GM03348 (cell line): ENCODE measurements around the gene DAZAP1.

Experiments used
- DNase-seq: peaks from one replicate; pipeline ENCODE4 v3.0.0; 2012; ENCODE audit warnings: low spot score

DAZAP1 gene

GRCh38 chr19:1445185-1445931, 38.0 kb downstream of the DAZAP1 start:
- DNase-seq: peak; percentile 95

DNA sequence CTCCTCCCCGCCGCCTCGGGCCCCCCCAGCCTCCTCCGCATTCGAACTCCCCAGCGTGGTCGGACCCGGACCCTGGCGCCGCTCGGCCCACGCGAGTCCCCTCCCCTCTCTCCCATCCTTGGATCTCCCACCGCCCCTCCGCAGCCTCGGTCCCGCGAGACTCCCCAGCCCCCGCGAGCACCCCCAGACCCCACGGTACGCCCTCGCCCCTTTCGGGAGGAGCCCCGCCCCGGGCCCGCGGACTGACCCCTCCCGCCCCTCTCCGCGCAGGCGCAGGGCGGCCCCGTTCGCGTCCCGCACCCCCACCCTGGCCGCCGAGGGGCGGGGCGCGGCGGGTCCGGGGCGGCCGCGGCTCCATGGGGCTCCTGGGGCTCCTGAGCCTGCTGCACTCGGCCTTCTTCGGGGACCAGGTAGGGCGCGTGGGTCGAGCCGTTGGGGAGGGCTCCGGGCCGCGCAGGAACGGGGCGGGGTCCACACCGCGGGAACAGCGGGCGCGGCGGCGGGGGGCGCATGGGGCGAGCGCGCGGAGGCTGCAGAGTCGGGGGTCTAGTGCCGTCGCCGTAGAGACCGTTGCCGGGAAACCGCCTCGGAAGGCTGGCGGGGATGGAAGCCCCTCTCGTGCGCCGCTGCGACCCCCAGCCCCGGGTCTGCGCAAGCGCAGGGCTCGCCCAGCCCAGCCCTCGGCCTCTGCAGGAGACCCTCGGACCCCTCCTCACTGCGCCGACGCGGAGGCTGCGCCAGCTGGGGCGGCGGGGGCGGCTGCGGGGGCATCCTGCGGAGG, 38.7 kb downstream of the DAZAP1 start:
- peak; percentile 80 for DNase-seq

DNA sequence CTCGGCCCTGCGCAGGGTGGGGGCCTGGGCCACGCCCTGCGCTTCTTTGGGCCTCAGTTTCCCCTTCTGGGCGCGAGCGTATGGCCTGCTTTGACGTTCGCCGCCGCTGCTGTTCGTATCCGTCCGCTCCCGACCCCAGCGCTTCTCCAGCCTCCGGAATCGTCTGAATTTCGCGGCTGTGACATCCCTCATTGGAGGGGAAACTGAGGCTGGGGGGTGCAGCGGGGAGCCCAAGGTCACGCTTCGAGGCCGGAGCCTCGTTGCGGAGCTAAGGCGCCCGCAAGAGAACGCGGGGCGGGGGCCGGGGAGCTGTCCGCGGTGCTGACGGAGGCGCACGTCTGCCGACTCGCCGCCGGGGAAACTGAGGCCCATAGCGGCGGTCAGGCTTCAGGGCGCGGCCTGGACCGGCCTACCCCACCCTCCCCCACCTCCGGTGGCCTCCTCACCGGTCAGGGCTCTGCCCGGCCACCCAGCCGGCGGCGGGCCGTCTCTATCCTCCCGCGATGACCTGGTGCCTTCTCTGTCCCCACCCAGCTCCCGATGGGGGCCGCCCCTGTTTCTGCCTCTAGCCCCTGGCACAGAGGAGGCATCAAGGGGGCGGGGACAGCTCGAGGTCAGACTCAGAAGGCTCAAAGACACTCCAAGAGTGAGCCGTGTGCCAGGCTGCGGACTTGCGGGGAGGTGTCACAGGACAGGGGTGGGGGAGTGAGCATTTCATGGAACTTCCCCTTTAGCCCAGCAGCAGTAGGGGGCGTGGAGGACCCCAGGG, 39.5 kb downstream of the DAZAP1 start:
- peak; percentile 36 for DNase-seq

DNA sequence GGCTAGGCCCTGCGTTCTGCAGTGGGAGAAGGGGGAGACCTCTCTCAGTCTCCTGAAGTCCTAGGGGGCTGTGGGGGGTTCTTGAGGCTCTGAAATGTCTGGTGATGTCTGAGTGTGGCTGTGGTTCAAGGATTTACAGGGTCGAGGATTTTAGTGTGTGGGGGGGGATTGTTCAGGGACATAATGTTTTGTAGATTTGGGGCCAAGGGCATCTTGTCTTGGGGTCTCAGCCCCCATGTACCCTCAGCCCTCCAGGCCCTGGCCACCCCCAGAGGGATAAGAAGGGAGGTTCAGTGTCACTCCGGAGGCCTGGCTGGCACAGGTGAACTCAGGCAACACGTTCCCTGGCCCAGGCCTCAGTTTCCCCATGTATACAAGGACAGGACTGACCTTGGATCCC, 40.1 kb downstream of the DAZAP1 start:
- no peak for DNase-seq

- no peak for DNase-seq
These were observed 40.6 kb downstream of the DAZAP1 start for GRCh38 chr19:1447944-1448343.

- DNase-seq: peak; percentile 94
These were observed 42.4 kb downstream of the DAZAP1 start, which contains the start of gene APC2 for GRCh38 chr19:1449467-1450442. Gene APC2, plus strand, starts transcription at chr19:1450121. Its CDS starts 2,881 bp downstream, at chr19:1453002.

- DNase-seq: no peak
These were observed 43.6 kb downstream of the DAZAP1 start for GRCh38 chr19:1450735-1451731.

DNA sequence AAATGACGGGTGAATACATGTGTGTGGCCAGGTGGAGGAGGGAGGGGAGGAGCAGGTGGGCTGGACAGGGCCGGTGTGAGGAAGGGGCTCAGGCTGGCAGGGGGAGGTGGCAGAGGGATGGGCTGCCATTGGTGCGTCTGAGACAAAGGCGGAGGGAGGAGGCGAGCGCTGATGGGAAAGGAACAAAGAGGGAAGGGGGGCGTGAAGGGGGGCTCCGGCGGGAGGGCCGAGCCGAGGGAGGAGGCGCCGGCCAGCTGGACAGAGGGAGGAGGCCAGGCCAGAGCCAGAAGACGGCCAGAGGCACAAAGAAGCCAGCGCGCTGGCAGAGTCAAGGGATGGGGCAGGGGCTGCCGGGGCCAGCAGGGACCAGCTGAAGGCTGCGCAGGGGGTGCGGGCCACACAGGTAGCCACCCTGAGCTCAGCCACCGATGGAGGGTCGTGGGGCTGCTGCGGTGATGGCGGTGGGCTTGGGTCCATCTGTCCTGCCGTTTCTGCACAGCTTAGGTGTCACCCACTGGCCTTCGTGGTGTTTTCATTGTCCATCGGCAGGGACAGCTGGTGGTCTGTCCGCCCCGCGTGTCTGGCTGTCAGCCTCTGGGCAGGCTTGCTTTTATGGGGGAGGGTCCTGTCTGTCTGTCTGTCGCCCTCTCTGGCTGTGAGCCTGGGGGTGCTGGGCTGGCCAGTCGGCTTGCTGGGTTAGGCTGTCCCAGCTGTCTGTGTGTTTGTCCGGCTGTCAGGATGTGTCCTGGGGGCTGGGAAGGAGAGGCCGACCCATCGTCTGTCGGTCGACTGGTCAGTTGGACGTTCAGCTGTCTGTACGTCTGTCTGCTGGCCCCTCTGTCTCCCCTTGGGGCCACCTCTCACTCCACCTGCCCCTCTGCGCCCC, 44.8 kb downstream of the DAZAP1 start:
- no peak for DNase-seq

GRCh38 chr19:1452802-1453524, 45.6 kb downstream of the DAZAP1 start:
- DNase-seq: no peak

- peak; percentile 31 for DNase-seq
These were observed 46.4 kb downstream of the DAZAP1 start for GRCh38 chr19:1453525-1454364.

GRCh38 chr19:1455002-1455335, 47.6 kb downstream of the DAZAP1 start:
- DNase-seq: no peak

DNA sequence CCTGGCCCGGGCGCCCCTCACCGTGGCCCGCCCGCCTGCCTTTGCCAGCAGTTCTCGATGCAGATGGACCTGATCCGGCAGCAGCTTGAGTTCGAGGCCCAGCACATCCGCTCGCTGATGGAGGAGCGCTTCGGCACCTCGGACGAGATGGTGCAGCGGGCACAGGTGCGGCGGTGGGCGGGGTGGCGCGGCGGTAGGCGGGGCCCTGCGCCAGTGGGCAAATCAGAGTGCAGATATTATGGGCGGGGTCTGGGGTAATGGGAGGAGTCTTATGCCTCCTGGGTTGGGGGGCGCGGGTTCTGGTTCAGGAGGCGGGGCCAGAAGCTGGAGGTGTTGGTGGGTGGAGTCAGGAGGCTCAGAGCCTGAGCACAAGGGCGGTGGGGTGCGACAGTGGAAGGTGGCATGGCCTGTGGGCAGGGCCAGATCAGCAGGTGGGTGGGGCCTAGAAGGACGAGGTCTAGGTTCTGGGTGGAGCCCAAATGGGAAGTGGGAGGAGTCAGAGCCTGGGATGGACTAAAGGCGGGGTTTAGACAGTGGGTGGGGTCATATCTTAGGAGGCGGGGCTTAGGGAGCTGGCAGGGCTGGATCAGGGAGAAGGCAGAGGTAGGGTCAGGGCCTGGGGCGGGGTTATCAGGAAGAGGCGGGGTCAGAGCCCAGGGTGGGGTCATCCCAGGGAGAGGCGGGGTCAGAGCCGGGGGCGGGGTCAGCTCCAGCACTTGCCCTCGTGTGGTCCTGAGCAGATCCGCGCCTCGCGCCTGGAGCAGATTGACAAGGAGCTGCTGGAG, 48.1 kb downstream of the DAZAP1 start:
- peak; percentile 79 for DNase-seq

DNA sequence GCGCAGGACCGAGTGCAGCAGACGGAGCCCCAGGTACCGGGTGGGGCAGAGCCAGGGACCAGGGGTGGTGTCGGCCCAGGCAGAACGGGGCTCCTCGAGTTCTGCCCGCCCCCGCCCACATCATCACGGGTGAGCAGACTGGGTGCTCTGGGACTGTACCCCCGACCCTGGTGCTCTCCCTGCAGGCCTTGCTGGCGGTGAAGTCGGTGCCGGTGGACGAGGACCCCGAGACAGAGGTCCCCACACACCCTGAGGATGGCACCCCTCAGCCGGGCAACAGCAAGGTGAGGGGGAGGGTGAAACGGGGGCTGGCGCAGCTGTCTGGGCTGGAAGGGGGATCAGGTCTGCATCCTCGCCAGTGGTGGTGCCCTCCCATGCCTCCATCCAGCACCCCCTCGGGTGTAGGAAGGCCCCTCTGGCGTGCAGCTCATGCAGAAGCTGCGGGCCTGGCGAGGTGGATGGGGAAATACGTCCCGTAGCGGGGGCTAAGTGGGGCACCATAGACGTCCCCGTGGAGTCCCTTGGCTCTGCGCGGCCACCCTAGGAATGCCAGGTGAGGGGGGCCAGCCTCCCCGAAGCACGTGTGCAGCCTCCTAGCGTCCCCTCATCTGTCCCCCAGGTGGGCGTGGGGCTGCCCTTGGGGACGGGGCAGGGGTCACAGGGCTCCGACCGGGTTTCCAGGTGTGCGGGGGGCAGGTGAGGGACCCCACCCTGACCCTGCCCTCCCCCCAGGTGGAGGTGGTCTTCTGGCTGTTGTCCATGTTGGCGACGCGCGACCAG, 48.9 kb downstream of the DAZAP1 start:
- no peak for DNase-seq

GRCh38 chr19:1457031-1457739, 49.8 kb downstream of the DAZAP1 start:
- DNase-seq: no peak

DNA sequence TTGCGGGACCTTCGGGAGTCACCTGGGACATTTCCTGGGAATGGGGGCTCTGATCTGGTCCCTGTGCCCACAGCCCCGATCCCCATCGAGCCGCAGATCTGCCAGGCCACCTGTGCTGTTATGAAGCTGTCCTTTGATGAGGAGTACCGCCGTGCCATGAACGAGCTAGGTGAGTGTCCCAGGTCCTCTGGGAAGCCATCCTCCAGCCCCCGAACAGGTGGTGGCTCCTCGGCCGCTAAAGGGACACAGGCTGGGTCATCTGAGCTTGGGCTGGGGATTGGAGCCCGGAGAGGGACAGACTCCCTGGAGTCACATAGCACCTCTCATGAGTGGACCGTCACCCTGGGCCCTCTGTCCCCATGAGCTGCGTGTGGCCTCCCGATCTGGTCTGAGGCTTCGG, 50.5 kb downstream of the DAZAP1 start:
- DNase-seq: no peak
